Thymus (tissue), 11 donors: ENCODE data around the gene MAD1L1. TPM values are rescaled to one million over a fixed set of nuclear protein-coding genes. Genes with fewer than 3 reads are reported as not detected.

Source experiments
- DNase-seq, 9 donors: peaks; one replicate each; pipeline ENCODE4 v3.0.0-alpha.2; 2013; ENCODE audit warnings: low spot score in 9 of 9, low read depth in 6 of 9, missing footprints in 1 of 9
- H3K27ac ChIP-seq, 2 donors: one replicate each; pipeline ENCODE4 v1.5.1; 2013; ENCODE audit warnings: control low read depth in 1 of 2, low read depth in 1 of 2, low read length in 1 of 2, mild to moderate bottlenecking in 1 of 2, moderate library complexity in 1 of 2
- H3K27me3 ChIP-seq, 2 donors: one replicate each; pipeline ENCODE4 v1.5.1; 2013; ENCODE audit warnings: low read length in 1 of 2; ENCODE audit not compliant: control insufficient read depth in 2 of 2, insufficient read depth in 1 of 2
- H3K36me3 ChIP-seq, 2 donors: one replicate each; pipeline ENCODE4 v1.5.1; 2013; ENCODE audit warnings: low read length in 1 of 2, mild to moderate bottlenecking in 1 of 2, moderate library complexity in 1 of 2; ENCODE audit not compliant: control insufficient read depth in 2 of 2, insufficient read depth in 2 of 2
- H3K4me1 ChIP-seq, 2 donors: one replicate each; pipeline ENCODE4 v1.5.1; 2013; ENCODE audit warnings: low read length in 2 of 2; ENCODE audit not compliant: control insufficient read depth in 2 of 2, insufficient read depth in 2 of 2
- H3K4me3 ChIP-seq, 2 donors: one replicate each; pipeline ENCODE4 v1.5.1; 2013; ENCODE audit warnings: low read length in 2 of 2, control low read depth in 1 of 2, mild to moderate bottlenecking in 1 of 2
- H3K9me3 ChIP-seq, 2 donors: one replicate each; pipeline ENCODE4 v1.5.1; 2013; ENCODE audit warnings: low read length in 1 of 2, mild to moderate bottlenecking in 1 of 2; ENCODE audit not compliant: control insufficient read depth in 2 of 2, insufficient read depth in 1 of 2
- WGBS: extraction: QIAGEN DNeasy Blood & Tissue Kit; methylation state at CpG from one replicate; pipeline ENCODE4 v1.1.7; 2013; 5-methylcytosine and 5-hydroxymethylcytosine counted together
- polyA plus RNA-seq: library from polyadenylated mRNA; stranded (reverse); fragments of 200-250 nt; gene quantifications from one replicate; pipeline ENCODE4 v1.2.3, GENCODE V29; 2013
- total RNA-seq: library from RNA; stranded (reverse); fragments of 120-200 nt; gene quantifications from one replicate; pipeline ENCODE4 v1.2.4, GENCODE V29; 2013
- donor health status: healthy.

The MAD1L1 gene
- total and polyA plus RNA-seq, 2 donors: 93.3 to 103 TPM

GRCh38 chr7:1967512-1968396 is 265.0 kb downstream of the MAD1L1 start:
- Histone ChIP-seq H3K27ac (no peak overlapping the region), H3K27me3 (no peaks in the 10 kb centered on the region), H3K36me3 (peaks cover 9 to 16% of the 10 kb centered on the region in 2 donors), H3K9me3 (peaks cover 0 to 8% of the 10 kb centered on the region in 2 donors), H3K4me3 (no peak overlapping the region), H3K4me1 (peaks cover 0 to 9% of the 10 kb centered on the region in 2 donors)
- WGBS: 97% methylated on average over 45 of the region's 45 CpGs
- no peak for DNase-seq

GRCh38 chr7:1966631-1967200 is 266.0 kb downstream of the MAD1L1 start:
- no peak for DNase-seq
- Histone ChIP-seq H3K36me3 (peaks cover 8 to 14% of the 10 kb centered on the region in 2 donors), H3K4me1 (peaks cover 0 to 6% of the 10 kb centered on the region in 2 donors), H3K4me3 (no peak overlapping the region), H3K27ac (no peak overlapping the region), H3K9me3 (peaks cover 0 to 9% of the 10 kb centered on the region in 2 donors), H3K27me3 (no peaks in the 10 kb centered on the region)
- 97% methylated on average over 26 of the region's 26 CpGs for WGBS

- peaks cover 0 to 4% of the 10 kb centered on the region in 2 donors for H3K4me1 ChIP-seq
- H3K4me3 ChIP-seq: no peak overlapping the region
- H3K27ac ChIP-seq: no peak overlapping the region
- 98% methylated on average over 26 of the region's 26 CpGs for WGBS
- peaks cover 0 to 9% of the 10 kb centered on the region in 2 donors for H3K9me3 ChIP-seq
- H3K36me3 ChIP-seq: peaks cover 8 to 11% of the 10 kb centered on the region in 2 donors
- DNase-seq: no peak
- H3K27me3 ChIP-seq: no peaks in the 10 kb centered on the region
Measured at GRCh38 chr7:1965579-1966294, 267.0 kb downstream of the MAD1L1 start.

GRCh38 chr7:1964913-1965578 is 267.7 kb downstream of the MAD1L1 start:
- no peak for DNase-seq

GRCh38 chr7:1964211-1964912 is 268.4 kb downstream of the MAD1L1 start:
- DNase-seq: no peak
- H3K36me3 ChIP-seq: peaks cover 8 to 11% of the 10 kb centered on the region in 2 donors
- no peaks in the 10 kb centered on the region for H3K27me3 ChIP-seq

More at GRCh38 chr7:1964913-1965578, 267.7 kb downstream of the MAD1L1 start:
- Histone ChIP-seq H3K27me3 (no peaks in the 10 kb centered on the region), H3K27ac (no peak overlapping the region), H3K4me3 (no peak overlapping the region), H3K36me3 (peaks cover 8 to 11% of the 10 kb centered on the region in 2 donors), H3K4me1 (peaks cover 0 to 4% of the 10 kb centered on the region in 2 donors), H3K9me3 (peaks cover 0 to 9% of the 10 kb centered on the region in 2 donors)
- 98% methylated on average over 25 of the region's 25 CpGs for WGBS

GRCh38 chr7:1963575-1963974 is 269.2 kb downstream of the MAD1L1 start:
- H3K36me3 ChIP-seq: peaks cover 8 to 11% of the 10 kb centered on the region in 2 donors
- 98% methylated on average over 15 of the region's 15 CpGs for WGBS
- H3K4me1 ChIP-seq: no peaks in the 10 kb centered on the region
- H3K9me3 ChIP-seq: peaks cover 0 to 12% of the 10 kb centered on the region in 2 donors
- no peak overlapping the region for H3K27ac ChIP-seq
- no peak overlapping the region for H3K4me3 ChIP-seq
- no peak for DNase-seq
- no peaks in the 10 kb centered on the region for H3K27me3 ChIP-seq

More at GRCh38 chr7:1964211-1964912, 268.4 kb downstream of the MAD1L1 start:
- WGBS: 96% methylated on average over 25 of the region's 25 CpGs
- Histone ChIP-seq H3K27ac (no peak overlapping the region), H3K4me3 (no peak overlapping the region), H3K9me3 (peaks cover 0 to 9% of the 10 kb centered on the region in 2 donors), H3K4me1 (no peaks in the 10 kb centered on the region)

GRCh38 chr7:1961701-1962276 is 271.0 kb downstream of the MAD1L1 start:
- 25% methylated on average over 15 of the region's 15 CpGs for WGBS
- no peak overlapping the region for H3K4me3 ChIP-seq
- peaks cover 8 to 12% of the 10 kb centered on the region in 2 donors for H3K36me3 ChIP-seq
- peaks cover 2 to 20% of the 10 kb centered on the region in 2 donors for H3K9me3 ChIP-seq
- no peak overlapping the region for H3K27ac ChIP-seq
- no peaks in the 10 kb centered on the region for H3K4me1 ChIP-seq
- DNase-seq: peak in 1 of 9 donors; percentile 42
- H3K27me3 ChIP-seq: no peaks in the 10 kb centered on the region

- Histone ChIP-seq H3K27ac (no peak overlapping the region), H3K9me3 (peaks cover 2 to 20% of the 10 kb centered on the region in 2 donors), H3K36me3 (peaks cover 17 to 21% of the 10 kb centered on the region in 2 donors), H3K27me3 (no peaks in the 10 kb centered on the region), H3K4me3 (no peak overlapping the region), H3K4me1 (no peaks in the 10 kb centered on the region)
- WGBS: 97% methylated on average over 13 of the region's 13 CpGs
- no peak for DNase-seq
Measured at GRCh38 chr7:1959305-1959704, 273.4 kb downstream of the MAD1L1 start.
